Esophagus squamous epithelium (tissue), 4 donors: ENCODE data around the gene TMEM9.

Source experiments
- CTCF ChIP-seq, 6 experiments: fragments of 450-650 bp in 4 of 6; fragments of 200-600 bp in 2 of 6; sonication (generic) in 2 of 6; IDR thresholded peaks; one replicate each; pipeline ENCODE4 v1.5.1; 2016 to 2019; ENCODE audit warnings: antibody characterized with exemption in 6 of 6, mild to moderate bottlenecking in 4 of 6, moderate library complexity in 4 of 6
- POLR2A ChIP-seq, 4 donors: fragments of 450-650 bp; IDR thresholded peaks; one replicate each; pipeline ENCODE4 v1.6.1; 2017; ENCODE audit warnings: antibody characterized with exemption in 4 of 4, mild to moderate bottlenecking in 4 of 4, moderate library complexity in 3 of 4

GRCh38 chr1:201125019-201125418, 29.3 kb downstream of the TMEM9 start:
- TF ChIP-seq CTCF (IDR thresholded peaks at IDR 0.05) (no peak), POLR2A (IDR thresholded peaks at IDR 0.05) (no peak)
